SJCRH30 (cell line): ENCODE data around the gene PDCL2. TPM values are rescaled to one million over a fixed set of nuclear protein-coding genes. Genes with fewer than 3 reads are reported as not detected.
"Not testable (repeated sequence)": the region's sequence is repeated elsewhere in the genome, so short reads cannot be mapped to it uniquely, and the experiment has no call there.

Experiments used
- DNase-seq, 2 experiments: peaks; one replicate each; pipeline ENCODE4 v3.0.0-alpha.2; 2015 to 2020
- H3K27ac ChIP-seq: fragments of 250-450 bp; sonication (Bioruptor Pico); 2 replicates; pipeline ENCODE4 v1.5.1; 2020; ENCODE audit warnings: mild to moderate bottlenecking, moderate library complexity
- H3K27me3 ChIP-seq: fragments of 250-450 bp; sonication (Bioruptor Pico); 2 replicates; pipeline ENCODE4 v1.5.1; 2020; ENCODE audit warnings: mild to moderate bottlenecking, moderate library complexity
- H3K36me3 ChIP-seq: fragments of 250-450 bp; sonication (Bioruptor Pico); 2 replicates; pipeline ENCODE4 v1.5.1; 2020; ENCODE audit warnings: mild to moderate bottlenecking, moderate library complexity
- H3K4me1 ChIP-seq: fragments of 250-450 bp; sonication (Bioruptor Pico); 2 replicates; pipeline ENCODE4 v1.5.1; 2020; ENCODE audit warnings: mild to moderate bottlenecking, moderate library complexity
- H3K4me3 ChIP-seq: fragments of 250-450 bp; sonication (Bioruptor Pico); 2 replicates; pipeline ENCODE4 v1.5.1; 2020; ENCODE audit warnings: mild to moderate bottlenecking, moderate library complexity
- H3K9me3 ChIP-seq: fragments of 250-450 bp; sonication (Bioruptor Pico); replicated peaks from 2 replicates; pipeline ENCODE4 v1.5.1; 2020; ENCODE audit warnings: mild to moderate bottlenecking, moderate library complexity
- total RNA-seq: library from RNA; depleted of rRNA; stranded (reverse); fragments of >200 nt; shearing (Covaris generic); gene quantifications from 2 replicates; pipeline ENCODE4 v1.2.3, GENCODE V29; 2014

The PDCL2 gene
- total RNA-seq, 1 experiment from 2014 or later, result not detected

GRCh38 chr4:55612341-55612740 is 20.3 kb upstream of the PDCL2 start:
- Histone ChIP-seq H3K36me3 (no peaks in the 10 kb centered on the region), H3K27ac (no peak overlapping the region), H3K9me3 (no peaks in the 10 kb centered on the region; the same call in 1 of the 2 replicates), H3K27me3 (no peaks in the 10 kb centered on the region), H3K4me1 (peaks cover 17% of the 10 kb centered on the region), H3K4me3 (no peak overlapping the region)
- DNase-seq, result no peak

DNA sequence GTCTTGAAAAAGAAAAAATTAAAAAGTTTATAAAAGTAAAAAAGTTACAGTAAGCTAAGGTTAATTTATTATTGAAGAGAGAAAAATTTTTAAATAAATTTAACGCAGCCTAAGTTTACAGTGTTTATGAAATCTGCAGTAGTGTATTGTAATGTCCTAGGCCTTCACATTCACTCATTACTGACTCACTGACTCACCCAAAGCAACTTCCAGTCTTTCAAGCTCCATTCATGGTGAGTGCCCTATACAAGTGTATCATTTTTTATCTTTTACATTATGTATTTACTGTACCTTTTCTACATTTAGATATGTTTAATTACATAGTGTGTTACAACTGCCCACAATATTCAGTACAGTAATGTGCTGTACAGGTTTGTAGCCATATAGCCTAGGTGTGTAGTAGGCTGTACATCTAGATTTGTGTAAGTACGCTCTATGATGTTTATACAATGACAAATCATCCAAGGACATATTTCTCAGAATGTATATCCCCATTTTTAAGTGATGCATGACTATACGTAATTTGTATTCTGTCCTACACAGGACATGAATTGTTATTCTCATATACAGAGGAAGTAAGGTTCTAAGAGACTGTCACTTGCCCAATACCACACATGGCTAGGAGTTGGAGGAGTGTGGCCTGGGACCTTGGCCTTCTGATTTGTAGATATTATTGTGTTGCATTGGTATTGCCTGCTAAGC is 19.5 kb upstream of the PDCL2 start:
- Histone ChIP-seq H3K27ac (no peak overlapping the region), H3K4me3 (no peak overlapping the region), H3K36me3 (no peaks in the 10 kb centered on the region), H3K9me3 (no peaks in the 10 kb centered on the region), H3K4me1 (peaks cover 17% of the 10 kb centered on the region), H3K27me3 (no peaks in the 10 kb centered on the region)
- no peak for DNase-seq

- no peak overlapping the region for H3K4me3 ChIP-seq
- no peaks in the 10 kb centered on the region for H3K9me3 ChIP-seq
- no peaks in the 10 kb centered on the region for H3K36me3 ChIP-seq
- peaks cover 17% of the 10 kb centered on the region for H3K4me1 ChIP-seq
- no peaks in the 10 kb centered on the region for H3K27me3 ChIP-seq
- no peak overlapping the region for H3K27ac ChIP-seq
- no peak for DNase-seq
These were observed 18.3 kb upstream of the PDCL2 start for GRCh38 chr4:55610381-55610780.

DNA sequence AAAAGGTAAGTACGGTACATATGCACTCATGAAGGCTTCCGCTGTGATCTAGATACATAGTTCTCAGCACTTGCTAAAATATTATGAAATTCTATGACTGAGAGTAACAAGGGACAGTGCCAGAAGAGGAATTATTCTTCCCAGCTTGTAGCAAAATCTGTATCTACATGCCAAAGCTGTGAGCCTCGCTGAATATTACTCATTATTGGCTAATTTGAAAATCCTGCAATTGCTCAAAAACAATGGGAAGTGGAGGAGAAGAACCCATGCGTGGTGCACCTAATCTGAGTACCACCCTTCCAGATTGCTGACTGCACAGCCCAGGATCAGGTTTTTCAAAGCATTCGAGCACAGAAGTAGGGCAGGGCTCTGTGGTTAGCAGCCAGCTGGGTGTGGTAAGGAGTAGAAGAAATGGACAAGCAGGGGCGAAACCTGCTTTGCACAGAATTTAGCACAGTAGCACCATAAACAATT is 17.4 kb upstream of the PDCL2 start:
- Histone ChIP-seq H3K27me3 (no peaks in the 10 kb centered on the region), H3K27ac (no peak overlapping the region), H3K9me3 (no peaks in the 10 kb centered on the region), H3K4me3 (no peak overlapping the region), H3K4me1 (peaks cover 20% of the 10 kb centered on the region), H3K36me3 (no peaks in the 10 kb centered on the region)
- DNase-seq, result peak; percentile 40 to 61

DNA sequence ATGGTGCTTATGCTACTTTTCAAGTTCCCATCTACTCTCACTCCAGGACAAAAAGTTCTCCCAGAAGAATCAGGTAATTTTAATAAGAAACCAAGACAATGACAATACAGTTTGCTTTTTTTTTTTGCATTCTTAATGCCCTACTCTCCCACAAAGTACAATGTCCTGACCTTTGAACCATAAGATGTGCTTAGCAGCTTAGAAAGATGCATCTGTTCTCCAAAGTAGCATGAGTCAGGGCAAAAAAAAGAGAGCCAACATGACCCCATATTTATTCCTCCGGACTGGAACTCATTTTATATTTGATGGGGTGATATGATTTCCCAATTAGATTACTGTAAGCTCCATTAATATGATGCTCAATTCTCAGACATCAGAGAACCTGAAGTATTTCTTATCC is 16.5 kb upstream of the PDCL2 start:
- DNase-seq, result peak in 1 of 2 experiments; percentile 27
- Histone ChIP-seq H3K27ac (no peak overlapping the region), H3K4me1 (peaks cover 20% of the 10 kb centered on the region), H3K9me3 (no peaks in the 10 kb centered on the region), H3K27me3 (no peaks in the 10 kb centered on the region), H3K4me3 (no peak overlapping the region), H3K36me3 (no peaks in the 10 kb centered on the region)

- H3K4me1 ChIP-seq, result peaks cover 20% of the 10 kb centered on the region
- DNase-seq, result peak; percentile 80 to 95
- H3K4me3 ChIP-seq, result peak overlapping the region; percentile 49
- H3K27me3 ChIP-seq, result no peaks in the 10 kb centered on the region
- peak overlapping the region; percentile 61 for H3K27ac ChIP-seq
- H3K9me3 ChIP-seq, result no peaks in the 10 kb centered on the region
- H3K36me3 ChIP-seq, result no peaks in the 10 kb centered on the region
These were observed 13.0 kb upstream of the PDCL2 start for GRCh38 chr4:55604996-55605395.

- Histone ChIP-seq H3K36me3 (0 out of 2 replicates have a peak, but pooled peaks cover 2% of the 10 kb centered on the region), H3K27me3 (no peaks in the 10 kb centered on the region), H3K9me3 (no peaks in the 10 kb centered on the region), H3K4me1 (peaks cover 3% of the 10 kb centered on the region; the same call in 1 of the 2 replicates), H3K4me3 (no peak overlapping the region), H3K27ac (no peak overlapping the region)
- no peak for DNase-seq
These were observed 8.6 kb upstream of the PDCL2 start for GRCh38 chr4:55600640-55601039.

GRCh38 chr4:55598641-55599040 is 6.6 kb upstream of the PDCL2 start:
- no peak overlapping the region for H3K27ac ChIP-seq
- 0 out of 2 replicates have a peak, but pooled peaks cover 2% of the 10 kb centered on the region for H3K36me3 ChIP-seq
- no peaks in the 10 kb centered on the region for H3K4me1 ChIP-seq
- no peak for DNase-seq
- H3K4me3 ChIP-seq, result no peak overlapping the region
- H3K9me3 ChIP-seq, result no peaks in the 10 kb centered on the region
- H3K27me3 ChIP-seq, result no peaks in the 10 kb centered on the region

- H3K36me3 ChIP-seq, result no peaks in the 10 kb centered on the region
- DNase-seq, result no peak
- no peaks in the 10 kb centered on the region for H3K27me3 ChIP-seq
- H3K9me3 ChIP-seq, result 0 out of 2 replicates have a peak, but pooled peaks cover 3% of the 10 kb centered on the region
- H3K4me3 ChIP-seq, result no peak overlapping the region
- no peaks in the 10 kb centered on the region; the same call in 1 of the 2 replicates for H3K4me1 ChIP-seq
- H3K27ac ChIP-seq, result no peak overlapping the region
These were observed 3.9 kb downstream of the PDCL2 start for GRCh38 chr4:55588160-55588559.

GRCh38 chr4:55582773-55583172 is 9.3 kb downstream of the PDCL2 start:
- H3K27me3 ChIP-seq, DNase-seq, H3K4me1 ChIP-seq, H3K36me3 ChIP-seq, H3K4me3 ChIP-seq, H3K9me3 ChIP-seq, H3K27ac ChIP-seq: not testable (repeated sequence)

- Histone ChIP-seq H3K4me1 (no peaks in the 10 kb centered on the region), H3K27me3 (no peaks in the 10 kb centered on the region), H3K36me3 (no peaks in the 10 kb centered on the region), H3K4me3 (no peak overlapping the region), H3K9me3 (peaks cover 14% of the 10 kb centered on the region; the same call in 1 of the 2 replicates), H3K27ac (no peak overlapping the region)
- no peak for DNase-seq
These were observed 13.6 kb downstream of the PDCL2 start for GRCh38 chr4:55578341-55579010.

DNA sequence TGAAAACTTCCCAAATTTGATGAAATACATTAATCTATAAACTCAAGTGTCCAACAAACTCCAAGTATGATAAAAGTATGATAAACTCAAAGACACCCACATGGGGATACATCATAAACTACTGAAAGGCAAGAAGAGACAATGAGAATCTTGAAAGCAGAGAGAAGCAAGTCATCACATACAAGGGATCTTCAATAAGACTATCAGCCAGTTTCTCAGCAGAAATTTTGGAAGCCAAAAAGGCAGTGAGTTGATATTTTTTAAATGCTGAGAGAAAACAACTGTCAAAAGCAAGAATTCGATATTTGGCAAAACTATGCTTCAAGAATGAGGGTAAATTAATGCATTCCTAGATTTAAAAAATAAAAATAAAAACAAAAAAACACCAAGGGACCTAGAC is 16.5 kb downstream of the PDCL2 start:
- Histone ChIP-seq H3K9me3 (peaks cover 14% of the 10 kb centered on the region; the same call in 1 of the 2 replicates), H3K4me1 (no peaks in the 10 kb centered on the region), H3K27ac (no peak overlapping the region), H3K4me3 (no peak overlapping the region), H3K36me3 (no peaks in the 10 kb centered on the region), H3K27me3 (no peaks in the 10 kb centered on the region)
- no peak for DNase-seq

GRCh38 chr4:55574252-55574651 is 17.8 kb downstream of the PDCL2 start:
- Histone ChIP-seq H3K9me3 (peaks cover 14% of the 10 kb centered on the region; the same call in 1 of the 2 replicates), H3K4me1 (no peaks in the 10 kb centered on the region)

DNA sequence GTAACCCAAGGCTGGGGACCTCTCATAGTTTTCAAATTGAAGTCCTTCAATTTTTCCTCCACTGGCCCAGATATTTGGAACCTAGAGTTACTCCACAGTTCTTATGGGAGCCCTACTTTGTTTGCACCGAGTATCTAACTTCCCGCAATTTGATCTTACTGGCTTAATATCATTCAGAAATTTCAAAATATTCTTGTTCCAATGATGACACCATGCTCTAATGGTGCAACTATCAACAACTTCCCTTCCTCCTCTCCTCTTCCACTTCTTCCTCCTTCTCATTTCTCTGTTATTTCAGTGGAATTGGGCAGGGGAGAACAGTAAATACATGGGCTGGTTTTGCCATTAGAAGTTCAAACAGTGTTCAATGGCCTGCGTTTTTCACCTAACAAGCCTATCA is 20.2 kb downstream of the PDCL2 start:
- Histone ChIP-seq H3K4me1 (no peaks in the 10 kb centered on the region), H3K27ac (no peak overlapping the region), H3K9me3 (peaks cover 14% of the 10 kb centered on the region; the same call in 1 of the 2 replicates), H3K36me3 (no peaks in the 10 kb centered on the region), H3K4me3 (no peak overlapping the region), H3K27me3 (no peaks in the 10 kb centered on the region)
- DNase-seq, result no peak

More at GRCh38 chr4:55574252-55574651, 17.8 kb downstream of the PDCL2 start:
- Histone ChIP-seq H3K4me3 (no peak overlapping the region), H3K27me3 (no peaks in the 10 kb centered on the region), H3K27ac (no peak overlapping the region), H3K36me3 (no peaks in the 10 kb centered on the region)
- no peak for DNase-seq

DNA sequence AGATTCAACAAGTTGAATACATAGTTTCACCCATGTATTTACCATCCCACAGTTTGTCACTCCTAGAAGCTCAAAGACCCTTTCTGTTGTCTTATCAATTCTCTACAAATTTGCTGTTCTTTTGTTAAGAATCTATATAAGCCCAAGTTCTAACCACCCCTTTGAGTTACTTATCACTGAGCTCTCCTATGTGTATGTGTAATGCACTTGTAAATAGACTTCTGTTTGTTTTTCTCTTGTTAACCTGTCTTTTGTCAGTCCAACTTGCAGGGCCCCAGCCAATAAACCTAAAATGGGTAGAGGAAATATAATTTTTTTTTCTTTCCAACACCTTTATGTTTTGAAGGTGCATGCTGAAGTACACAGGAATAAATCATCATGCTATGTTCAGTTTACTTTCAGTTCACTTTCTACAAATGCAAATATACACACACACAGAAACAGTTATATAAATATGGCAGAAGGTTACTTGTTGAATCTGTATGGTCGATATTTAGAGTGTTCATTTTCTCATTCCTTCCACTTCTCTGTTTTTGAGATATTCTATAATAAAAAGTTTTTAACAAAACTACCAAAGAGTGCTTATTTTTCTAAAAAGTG is 23.0 kb downstream of the PDCL2 start:
- no peak for DNase-seq
- no peak overlapping the region for H3K4me3 ChIP-seq
- H3K36me3 ChIP-seq, result no peaks in the 10 kb centered on the region
- no peak overlapping the region for H3K27ac ChIP-seq
- H3K27me3 ChIP-seq, result no peaks in the 10 kb centered on the region
- H3K4me1 ChIP-seq, result no peaks in the 10 kb centered on the region
- no peaks in the 10 kb centered on the region for H3K9me3 ChIP-seq
